HepG2 (cell line): ENCODE measurements around the gene PRXL2A.

Experiments used
- ADNP ChIP-seq: sonication (generic); formaldehyde crosslinking; IDR thresholded peaks from 2 replicates; pipeline ENCODE4 v1.4.0; 2020; ENCODE audit warnings: missing genetic modification reagents
- CBFB ChIP-seq: sonication (generic); formaldehyde crosslinking; IDR thresholded peaks from 2 replicates; pipeline ENCODE4 v1.4.0; 2020; ENCODE audit warnings: missing genetic modification reagents
- POLR2A ChIP-seq, 2 experiments: IDR thresholded peaks; 2 replicates each; pipeline ENCODE4 v1.6.1; 2011; ENCODE audit warnings: low read depth in 2 of 2, low read length in 2 of 2, mild to moderate bottlenecking in 1 of 2, moderate library complexity in 1 of 2; ENCODE audit not compliant: insufficient read depth in 1 of 2
- ZNF768 ChIP-seq: sonication (generic); formaldehyde crosslinking; IDR thresholded peaks from 2 replicates; pipeline ENCODE4 v1.4.0; 2020; ENCODE audit warnings: missing genetic modification reagents
- ZSCAN5A ChIP-seq: sonication (generic); formaldehyde crosslinking; IDR thresholded peaks from 2 replicates; pipeline ENCODE4 v1.8.0; 2022; ENCODE audit warnings: mild to moderate bottlenecking, missing genetic modification reagents, borderline replicate concordance

- no peak for TF ChIP-seq CBFB (CRISPR knock-in tag)
- no peak for TF ChIP-seq ZSCAN5A (CRISPR knock-in tag)
- no peak for TF ChIP-seq POLR2A (IDR thresholded peaks at IDR 0.05; ENCODE audit: insufficient read depth in 1 of 2, low read depth in 2 of 2, low read length in 2 of 2)
- TF ChIP-seq ZNF768 (CRISPR knock-in tag), result no peak
- no peak for TF ChIP-seq ADNP (CRISPR knock-in tag)
Observed at GRCh38 chr10:80382989-80383388, 25.4 kb upstream of the PRXL2A start.
